ENCODE results near the gene GID8. TPM values are rescaled to one million over a fixed set of nuclear protein-coding genes. Genes with fewer than 3 reads are reported as not detected.

Gene GID8
- total and polyA plus RNA-seq, 2 of the 4 experiments (the other 2 are of a cell fraction), result 21.5 to 33.9 TPM

GRCh38 chr20:62991863-62992262 is 53.9 kb downstream of the GID8 start:
- DNase-seq (no peak), ATAC-seq (ENCODE audit: low read depth) (no peak)
- Histone ChIP-seq H3K9ac (ENCODE audit: low read depth, low read length) (no peak overlapping the region), H4K91ac (ENCODE audit: insufficient read depth, low read depth, low read length) (no peak overlapping the region), H3K4me2 (ENCODE audit: low read depth, low read length) (no peak overlapping the region), H3K23ac (ENCODE audit: low read depth, low read length) (no peak overlapping the region), H2BK120ac (ENCODE audit: low read depth, low read length) (no peak overlapping the region), H2BK15ac (ENCODE audit: low read depth, low read length) (no peak overlapping the region), H3K18ac (ENCODE audit: low read depth, low read length) (no peak overlapping the region), H3K27me3 (ENCODE audit: control insufficient read depth, insufficient read depth, low read length) (peaks cover 72% of the 10 kb centered on the region), H3K14ac (replicated peaks; ENCODE audit: low read depth, low read length) (no peak overlapping the region), H4K20me1 (ENCODE audit: insufficient read depth, low read length) (no peaks in the 10 kb centered on the region), H4K8ac (ENCODE audit: low read depth in 2 of 2, low read length in 2 of 2) (no peak overlapping the region), H3K27ac (ENCODE audit: insufficient read depth, low read length) (no peak overlapping the region), H3K56ac (ENCODE audit: extremely low read depth, insufficient read depth, low read length) (no peak overlapping the region), H2AK5ac (ENCODE audit: low read depth, low read length) (no peak overlapping the region), H2AFZ (replicated peaks; ENCODE audit: low read length, poor library complexity) (no peak overlapping the region), H3K4me3 (ENCODE audit: insufficient read depth, low read depth, low read length) (no peak overlapping the region), H3K79me1 (ENCODE audit: low read depth in 1 of 2, low read length in 2 of 2) (no peaks in the 10 kb centered on the region), H3K36me3 (ENCODE audit: control insufficient read depth, insufficient read depth, low read length) (no peaks in the 10 kb centered on the region), H2AK9ac (replicated peaks; ENCODE audit: low read depth, low read length, poor library complexity) (no peak overlapping the region), H3K4me1 (ENCODE audit: control insufficient read depth, insufficient read depth, low read length) (no peaks in the 10 kb centered on the region), H2BK20ac (ENCODE audit: low read depth, low read length) (no peak overlapping the region), H4K5ac (ENCODE audit: low read depth, low read length) (no peak overlapping the region), H3K4ac (ENCODE audit: low read depth, low read length) (no peak overlapping the region), H2BK5ac (ENCODE audit: low read depth, low read length, poor library complexity, severe bottlenecking) (no peak overlapping the region), H3K9me3 (ENCODE audit: control insufficient read depth, insufficient read depth, low read length) (no peaks in the 10 kb centered on the region), H3K9me1 (ENCODE audit: insufficient read depth, low read length) (no peaks in the 10 kb centered on the region)
- CTCF ChIA-PET, result interaction anchor here (0.6 kb wide), 1 partner anchor 10 kb away, joined by 3 read pairs; no protein-coding TSS in a partner anchor
- POLR2A ChIA-PET (ENCODE audit: unreplicated experiment), result no interaction called here
- dilution Hi-C loops (cut with HindIII; ENCODE audit: low sequenced_read_pairs, unreplicated experiment) (no loop called here), intact Hi-C loops (cut with micrococcal nuclease) (no loop called here), in situ Hi-C loops (cut with MboI; ENCODE audit: low sequenced_read_pairs) (no loop called here)
- no TSS peak for BruUV-seq (replicated peaks)
- no CpG with 5 or more reads among the region's 6 CpGs for WGBS, 2 experiments (ENCODE audit: extremely low coverage in 2 of 2, insufficient read length in 1 of 2)
- TF ChIP-seq, protein P1, sequence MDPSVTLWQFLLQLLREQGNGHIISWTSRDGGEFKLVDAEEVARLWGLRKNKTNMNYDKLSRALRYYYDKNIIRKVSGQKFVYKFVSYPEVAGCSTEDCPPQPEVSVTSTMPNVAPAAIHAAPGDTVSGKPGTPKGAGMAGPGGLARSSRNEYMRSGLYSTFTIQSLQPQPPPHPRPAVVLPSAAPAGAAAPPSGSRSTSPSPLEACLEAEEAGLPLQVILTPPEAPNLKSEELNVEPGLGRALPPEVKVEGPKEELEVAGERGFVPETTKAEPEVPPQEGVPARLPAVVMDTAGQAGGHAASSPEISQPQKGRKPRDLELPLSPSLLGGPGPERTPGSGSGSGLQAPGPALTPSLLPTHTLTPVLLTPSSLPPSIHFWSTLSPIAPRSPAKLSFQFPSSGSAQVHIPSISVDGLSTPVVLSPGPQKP (IDR thresholded peaks at IDR 0.05; ENCODE audit: borderline replicate concordance, low read depth, low read length), result no peak
- TF ChIP-seq RFX5 (IDR thresholded peaks at IDR 0.05; ENCODE audit: low read depth, low read length) (no peak), FOS (IDR thresholded peaks at IDR 0.05; ENCODE audit: low read depth, low read length) (no peak), MAFK (IDR thresholded peaks at IDR 0.05; ENCODE audit: low read depth, low read length) (no peak), CHD1 (IDR thresholded peaks at IDR 0.05; ENCODE audit: low read depth, low read length) (no peak), POLR2A (IDR thresholded peaks at IDR 0.05; ENCODE audit: low read depth, low read length) (no peak), BHLHE40 (IDR thresholded peaks at IDR 0.05; ENCODE audit: low read depth, low read length) (no peak), MXI1 (IDR thresholded peaks at IDR 0.05; ENCODE audit: borderline replicate concordance, low read depth, low read length) (no peak), CEBPB (IDR thresholded peaks at IDR 0.05; ENCODE audit: low read depth, low read length) (no peak), MAZ (IDR thresholded peaks at IDR 0.05; ENCODE audit: borderline replicate concordance, low read depth, low read length) (no peak), RCOR1 (IDR thresholded peaks at IDR 0.05; ENCODE audit: insufficient replicate concordance, low read length) (no peak), RAD21 (IDR thresholded peaks at IDR 0.05; ENCODE audit: low read length) (no peak)
- TF ChIP-seq, protein P2, sequence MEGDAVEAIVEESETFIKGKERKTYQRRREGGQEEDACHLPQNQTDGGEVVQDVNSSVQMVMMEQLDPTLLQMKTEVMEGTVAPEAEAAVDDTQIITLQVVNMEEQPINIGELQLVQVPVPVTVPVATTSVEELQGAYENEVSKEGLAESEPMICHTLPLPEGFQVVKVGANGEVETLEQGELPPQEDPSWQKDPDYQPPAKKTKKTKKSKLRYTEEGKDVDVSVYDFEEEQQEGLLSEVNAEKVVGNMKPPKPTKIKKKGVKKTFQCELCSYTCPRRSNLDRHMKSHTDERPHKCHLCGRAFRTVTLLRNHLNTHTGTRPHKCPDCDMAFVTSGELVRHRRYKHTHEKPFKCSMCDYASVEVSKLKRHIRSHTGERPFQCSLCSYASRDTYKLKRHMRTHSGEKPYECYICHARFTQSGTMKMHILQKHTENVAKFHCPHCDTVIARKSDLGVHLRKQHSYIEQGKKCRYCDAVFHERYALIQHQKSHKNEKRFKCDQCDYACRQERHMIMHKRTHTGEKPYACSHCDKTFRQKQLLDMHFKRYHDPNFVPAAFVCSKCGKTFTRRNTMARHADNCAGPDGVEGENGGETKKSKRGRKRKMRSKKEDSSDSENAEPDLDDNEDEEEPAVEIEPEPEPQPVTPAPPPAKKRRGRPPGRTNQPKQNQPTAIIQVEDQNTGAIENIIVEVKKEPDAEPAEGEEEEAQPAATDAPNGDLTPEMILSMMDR (conservative IDR thresholded peaks at IDR 0.05; ENCODE audit: low read depth, low read length), result no peak

Data from IMR-90 (cell line).